Measurements from ENCODE around the gene NCAPD3.

Gene NCAPD3

DNA sequence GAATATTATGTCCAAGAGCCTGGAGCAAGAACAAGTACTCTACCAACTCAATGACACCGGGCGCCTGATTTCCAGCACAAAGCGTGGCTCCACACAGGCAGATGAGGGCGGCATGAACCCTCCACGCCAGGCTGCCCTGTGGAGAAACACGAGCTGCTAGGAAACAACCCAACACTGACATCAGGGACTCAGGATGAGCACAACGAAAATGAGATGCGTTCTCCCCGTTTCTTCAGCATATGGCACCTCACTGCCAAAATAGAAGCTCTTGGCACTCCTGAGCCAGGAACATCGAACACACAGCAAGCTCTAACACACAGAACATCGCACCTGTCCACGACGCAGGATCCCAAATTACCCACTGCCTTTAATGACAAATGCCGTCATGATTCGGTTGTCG lies 68.3 kb downstream of the NCAPD3 start:
- Histone ChIP-seq H3K36me3 (ENCODE audit: insufficient read depth, low read length) (peaks cover 74% of the 10 kb centered on the region), H3K4me3 (no peak overlapping the region), H3K27ac (no peak overlapping the region), H3K9ac (ENCODE audit: insufficient read length) (no peak overlapping the region), H3K9me3 (ENCODE audit: low read depth, low read length) (no peaks in the 10 kb centered on the region)
- DNase-seq (ENCODE audit: low read depth, low spot score): no peak
- TF ChIP-seq POLR2AphosphoS5 (IDR thresholded peaks at IDR 0.05; ENCODE audit: borderline replicate concordance, low read depth, low read length) (no peak), FOXP2 (optimal IDR thresholded peaks at IDR 0.05; ENCODE audit: control extremely low read depth, extremely low read length, insufficient read depth) (no peak), EZH2 (IDR thresholded peaks at IDR 0.05) (no peak)

DNA sequence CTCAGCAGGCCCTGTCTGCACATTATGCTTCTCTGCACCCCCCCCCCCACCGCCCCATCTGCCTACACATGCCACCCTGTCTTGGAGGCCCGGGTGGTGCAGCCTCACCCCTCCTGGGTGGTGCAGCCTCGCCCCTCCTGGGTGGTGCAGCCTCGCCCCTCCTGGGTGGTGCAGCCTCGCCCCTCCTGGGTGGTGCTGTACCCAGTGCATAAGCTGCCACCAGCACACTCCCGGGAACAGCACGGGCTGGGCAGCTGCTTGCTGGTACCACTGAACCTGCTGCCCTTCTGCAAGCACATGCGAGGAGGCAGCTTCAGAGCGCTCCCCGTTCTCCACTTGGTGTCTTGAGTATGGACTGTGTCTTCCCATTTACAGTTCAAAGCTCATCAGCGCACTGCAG lies 69.3 kb downstream of the NCAPD3 start:
- H3K9me3 ChIP-seq (ENCODE audit: low read depth, low read length): no peaks in the 10 kb centered on the region
- H3K9ac ChIP-seq (ENCODE audit: insufficient read length): no peak overlapping the region
- peaks cover 69% of the 10 kb centered on the region for H3K36me3 ChIP-seq (ENCODE audit: insufficient read depth, low read length)
- no peak overlapping the region for H3K27ac ChIP-seq
- no peak for DNase-seq (ENCODE audit: low read depth, low spot score)
- TF ChIP-seq POLR2AphosphoS5 (IDR thresholded peaks at IDR 0.05; ENCODE audit: borderline replicate concordance, low read depth, low read length): no peak
- TF ChIP-seq FOXP2 (optimal IDR thresholded peaks at IDR 0.05; ENCODE audit: control extremely low read depth, extremely low read length, insufficient read depth): no peak
- no peak for TF ChIP-seq EZH2 (IDR thresholded peaks at IDR 0.05)
- H3K4me3 ChIP-seq: no peak overlapping the region

DNA sequence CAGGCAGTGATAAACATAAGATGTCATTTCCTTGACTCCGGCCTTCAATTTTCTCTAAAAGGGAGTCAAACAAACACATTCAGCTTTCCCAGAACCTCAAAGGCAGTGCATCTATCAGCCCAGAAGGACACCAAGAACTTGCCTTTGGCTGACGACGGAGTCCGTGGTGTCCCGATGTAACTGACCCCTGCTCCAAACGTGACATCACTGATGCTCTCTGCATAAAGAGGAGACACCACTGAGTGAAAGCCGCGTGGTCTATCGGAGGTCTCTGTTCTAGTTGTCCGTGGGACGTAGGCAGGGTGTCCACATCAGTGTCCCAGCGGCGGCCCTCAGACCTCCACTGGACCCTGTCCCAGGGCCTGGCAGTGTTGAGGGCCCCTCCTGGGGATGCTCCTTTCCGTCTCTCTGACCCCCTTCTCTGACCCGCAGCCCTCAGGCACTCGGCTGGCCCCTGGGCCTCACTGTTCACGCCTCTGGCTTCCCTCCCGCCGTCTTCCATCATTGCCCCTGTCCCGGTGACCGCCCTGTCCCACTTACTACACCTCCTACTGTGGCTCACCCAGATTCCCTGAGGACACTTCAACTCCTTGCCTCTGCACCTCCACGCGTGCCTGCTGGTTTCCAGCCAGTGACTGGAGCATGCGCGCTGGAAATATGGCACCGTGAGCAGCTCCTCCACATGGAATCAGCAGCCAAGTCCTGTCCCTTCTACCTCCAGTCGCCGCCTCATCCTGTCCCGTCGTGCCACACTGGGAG lies 70.4 kb downstream of the NCAPD3 start:
- Histone ChIP-seq H3K27ac (no peak overlapping the region), H3K9ac (ENCODE audit: insufficient read length) (no peak overlapping the region), H3K9me3 (ENCODE audit: low read depth, low read length) (no peaks in the 10 kb centered on the region), H3K36me3 (ENCODE audit: insufficient read depth, low read length) (peaks cover 69% of the 10 kb centered on the region), H3K4me3 (no peak overlapping the region)
- TF ChIP-seq FOXP2 (optimal IDR thresholded peaks at IDR 0.05; ENCODE audit: control extremely low read depth, extremely low read length, insufficient read depth) (no peak), EZH2 (IDR thresholded peaks at IDR 0.05) (no peak), POLR2AphosphoS5 (IDR thresholded peaks at IDR 0.05; ENCODE audit: borderline replicate concordance, low read depth, low read length) (no peak)
- DNase-seq (ENCODE audit: low read depth, low spot score): no peak

DNA sequence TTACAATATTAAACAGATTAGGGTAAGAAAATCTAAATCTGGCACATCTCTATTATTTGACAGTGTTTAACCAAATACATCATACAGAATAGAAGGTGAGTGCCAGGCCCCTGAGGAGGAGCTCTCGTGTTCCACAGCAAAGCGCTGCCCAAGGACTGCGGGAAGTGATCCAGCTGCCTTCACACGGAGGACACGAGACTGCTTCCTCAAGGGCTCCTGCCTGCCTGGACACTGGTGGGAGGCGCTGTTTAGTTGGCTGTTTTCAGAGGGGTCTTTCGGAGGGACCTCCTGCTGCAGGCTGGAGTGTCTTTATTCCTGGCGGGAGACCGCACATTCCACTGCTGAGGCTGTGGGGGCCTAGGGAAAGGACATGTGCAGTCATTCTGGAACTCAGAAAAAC lies 71.1 kb downstream of the NCAPD3 start:
- no peak for TF ChIP-seq EZH2 (IDR thresholded peaks at IDR 0.05)
- no peak for TF ChIP-seq FOXP2 (optimal IDR thresholded peaks at IDR 0.05; ENCODE audit: control extremely low read depth, extremely low read length, insufficient read depth)
- TF ChIP-seq POLR2AphosphoS5 (IDR thresholded peaks at IDR 0.05; ENCODE audit: borderline replicate concordance, low read depth, low read length): no peak
- H3K9ac ChIP-seq (ENCODE audit: insufficient read length): no peak overlapping the region
- DNase-seq (ENCODE audit: low read depth, low spot score): no peak
- no peaks in the 10 kb centered on the region for H3K9me3 ChIP-seq (ENCODE audit: low read depth, low read length)
- no peak overlapping the region for H3K27ac ChIP-seq
- H3K36me3 ChIP-seq (ENCODE audit: insufficient read depth, low read length): peaks cover 63% of the 10 kb centered on the region
- no peak overlapping the region for H3K4me3 ChIP-seq

DNA sequence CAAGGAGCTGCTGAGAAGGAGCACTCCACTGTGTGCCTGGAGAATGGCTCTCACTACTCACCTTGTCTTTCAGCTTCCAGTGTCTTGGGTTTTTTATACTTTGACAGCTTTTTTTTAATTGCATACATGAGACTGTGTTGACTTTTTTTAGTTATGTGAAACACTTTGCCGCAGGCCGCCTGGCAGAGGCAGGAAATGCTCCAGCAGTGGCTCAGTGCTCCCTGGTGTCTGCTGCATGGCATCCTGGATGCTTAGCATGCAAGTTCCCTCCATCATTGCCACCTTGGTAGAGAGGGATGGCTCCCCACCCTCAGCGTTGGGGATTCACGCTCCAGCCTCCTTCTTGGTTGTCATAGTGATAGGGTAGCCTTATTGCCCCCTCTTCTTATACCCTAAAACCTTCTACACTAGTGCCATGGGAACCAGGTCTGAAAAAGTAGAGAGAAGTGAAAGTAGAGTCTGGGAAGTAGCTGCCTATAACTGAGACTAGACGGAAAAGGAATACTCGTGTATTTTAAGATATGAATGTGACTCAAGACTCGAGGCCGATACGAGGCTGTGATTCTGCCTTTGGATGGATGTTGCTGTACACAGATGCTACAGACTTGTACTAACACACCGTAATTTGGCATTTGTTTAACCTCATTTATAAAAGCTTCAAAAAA lies 72.6 kb downstream of the NCAPD3 start:
- TF ChIP-seq POLR2AphosphoS5 (IDR thresholded peaks at IDR 0.05; ENCODE audit: borderline replicate concordance, low read depth, low read length) (no peak), FOXP2 (optimal IDR thresholded peaks at IDR 0.05; ENCODE audit: control extremely low read depth, extremely low read length, insufficient read depth) (no peak), EZH2 (IDR thresholded peaks at IDR 0.05) (no peak)
- peaks cover 54% of the 10 kb centered on the region for H3K36me3 ChIP-seq (ENCODE audit: insufficient read depth, low read length)
- H3K4me3 ChIP-seq: no peak overlapping the region
- H3K9ac ChIP-seq (ENCODE audit: insufficient read length): no peak overlapping the region
- H3K27ac ChIP-seq: no peak overlapping the region
- no peaks in the 10 kb centered on the region for H3K9me3 ChIP-seq (ENCODE audit: low read depth, low read length)
- DNase-seq (ENCODE audit: low read depth, low spot score): no peak

DNA sequence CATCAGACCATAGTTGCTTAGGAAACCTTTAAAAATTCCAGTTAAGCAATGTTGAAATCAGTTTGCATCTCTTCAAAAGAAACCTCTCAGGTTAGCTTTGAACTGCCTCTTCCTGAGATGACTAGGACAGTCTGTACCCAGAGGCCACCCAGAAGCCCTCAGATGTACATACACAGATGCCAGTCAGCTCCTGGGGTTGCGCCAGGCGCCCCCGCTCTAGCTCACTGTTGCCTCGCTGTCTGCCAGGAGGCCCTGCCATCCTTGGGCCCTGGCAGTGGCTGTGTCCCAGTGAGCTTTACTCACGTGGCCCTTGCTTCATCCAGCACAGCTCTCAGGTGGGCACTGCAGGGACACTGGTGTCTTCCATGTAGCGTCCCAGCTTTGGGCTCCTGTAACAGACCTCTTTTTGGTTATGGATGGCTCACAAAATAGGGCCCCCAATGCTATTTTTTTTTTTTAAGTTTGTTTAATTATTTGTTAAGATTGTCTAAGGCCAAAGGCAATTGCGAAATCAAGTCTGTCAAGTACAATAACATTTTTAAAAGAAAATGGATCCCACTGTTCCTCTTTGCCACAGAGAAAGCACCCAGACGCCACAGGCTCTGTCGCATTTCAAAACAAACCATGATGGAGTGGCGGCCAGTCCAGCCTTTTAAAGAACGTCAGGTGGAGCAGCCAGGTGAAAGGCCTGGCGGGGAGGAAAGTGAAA lies 73.4 kb downstream of the NCAPD3 start:
- Histone ChIP-seq H3K4me3 (no peak overlapping the region), H3K9me3 (ENCODE audit: low read depth, low read length) (no peaks in the 10 kb centered on the region), H3K36me3 (ENCODE audit: insufficient read depth, low read length) (peaks cover 58% of the 10 kb centered on the region), H3K9ac (ENCODE audit: insufficient read length) (no peak overlapping the region), H3K27ac (no peak overlapping the region)
- no peak for DNase-seq (ENCODE audit: low read depth, low spot score)
- TF ChIP-seq FOXP2 (optimal IDR thresholded peaks at IDR 0.05; ENCODE audit: control extremely low read depth, extremely low read length, insufficient read depth) (no peak), EZH2 (IDR thresholded peaks at IDR 0.05) (no peak), POLR2AphosphoS5 (IDR thresholded peaks at IDR 0.05; ENCODE audit: borderline replicate concordance, low read depth, low read length) (no peak)

DNA sequence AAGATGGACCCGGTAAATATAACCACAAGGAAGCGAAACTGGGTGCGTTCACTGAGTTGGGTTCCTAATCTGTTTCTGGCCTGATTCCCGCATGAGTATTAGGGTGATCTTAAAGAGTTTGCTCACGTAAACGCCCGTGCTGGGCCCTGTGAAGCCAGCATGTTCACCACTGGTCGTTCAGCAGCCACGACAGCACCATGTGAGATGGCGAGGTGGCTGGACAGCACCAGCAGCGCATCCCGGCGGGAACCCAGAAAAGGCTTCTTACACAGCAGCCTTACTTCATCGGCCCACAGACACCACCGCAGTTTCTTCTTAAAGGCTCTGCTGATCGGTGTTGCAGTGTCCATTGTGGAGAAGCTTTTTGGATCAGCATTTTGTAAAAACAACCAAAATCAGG lies 74.4 kb downstream of the NCAPD3 start:
- Histone ChIP-seq H3K4me3 (no peak overlapping the region), H3K36me3 (ENCODE audit: insufficient read depth, low read length) (peaks cover 58% of the 10 kb centered on the region), H3K27ac (no peak overlapping the region)

DNA sequence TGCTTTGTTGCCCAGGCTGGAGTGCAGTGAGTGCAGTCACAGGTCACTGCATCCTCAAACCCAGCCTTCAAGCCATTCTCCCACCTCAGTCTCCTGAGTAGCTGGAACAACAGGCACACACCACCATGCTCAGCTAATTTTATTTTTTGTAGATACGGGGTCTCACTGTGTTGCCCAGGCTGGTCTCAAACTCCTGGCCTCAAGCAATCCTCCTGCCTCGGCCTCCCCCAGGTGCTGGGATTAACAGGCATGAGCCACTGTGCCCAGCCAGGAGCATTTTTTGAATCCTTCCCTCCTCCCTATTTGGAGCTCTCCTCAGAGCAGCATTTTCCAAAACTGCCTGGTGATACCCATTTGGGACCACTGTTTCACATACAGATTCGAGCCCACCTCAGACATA lies 77.2 kb downstream of the NCAPD3 start:
- Histone ChIP-seq H3K27ac (no peak overlapping the region), H3K36me3 (ENCODE audit: insufficient read depth, low read length) (peaks cover 41% of the 10 kb centered on the region), H3K4me3 (no peak overlapping the region), H3K9ac (ENCODE audit: insufficient read length) (no peak overlapping the region), H3K9me3 (ENCODE audit: low read depth, low read length) (no peaks in the 10 kb centered on the region)
- TF ChIP-seq POLR2AphosphoS5 (IDR thresholded peaks at IDR 0.05; ENCODE audit: borderline replicate concordance, low read depth, low read length) (no peak), EZH2 (IDR thresholded peaks at IDR 0.05) (no peak), FOXP2 (optimal IDR thresholded peaks at IDR 0.05; ENCODE audit: control extremely low read depth, extremely low read length, insufficient read depth) (no peak)
- no peak for DNase-seq (ENCODE audit: low read depth, low spot score)

More for the DNA sequence above, 74.4 kb downstream of the NCAPD3 start:
- Histone ChIP-seq H3K9me3 (ENCODE audit: low read depth, low read length) (no peaks in the 10 kb centered on the region), H3K9ac (ENCODE audit: insufficient read length) (no peak overlapping the region)
- TF ChIP-seq POLR2AphosphoS5 (IDR thresholded peaks at IDR 0.05; ENCODE audit: borderline replicate concordance, low read depth, low read length) (no peak), FOXP2 (optimal IDR thresholded peaks at IDR 0.05; ENCODE audit: control extremely low read depth, extremely low read length, insufficient read depth) (no peak)
- DNase-seq (ENCODE audit: low read depth, low spot score): no peak
